Measurements from ENCODE around the gene LRRC3. TPM values are rescaled to one million over a fixed set of nuclear protein-coding genes. Genes with fewer than 3 reads are reported as not detected.

The LRRC3 gene
- total RNA-seq, 1 experiment from 2014 or later, result 5.7 TPM

GRCh38 chr21:44439211-44439600 lies 16.1 kb upstream of the LRRC3 start:
- no peaks in the 10 kb centered on the region for H3K9me3 Mint-ChIP-seq
- DNase-seq (ENCODE audit: low spot score) (no peak), ATAC-seq (no peak)
- H3K27ac Mint-ChIP-seq, result no peak overlapping the region
- no peaks in the 10 kb centered on the region for H3K27me3 Mint-ChIP-seq (ENCODE audit: low read depth)
- CTCF ChIA-PET, result interaction anchor here (0.7 to 1.1 kb wide), 2 partner anchors 23 to 101 kb away, joined by 3 read pairs; no protein-coding TSS in a partner anchor
- no peaks in the 10 kb centered on the region for H3K4me1 Mint-ChIP-seq
- POLR2A ChIA-PET, result no interaction called here
- H3K4me3 Mint-ChIP-seq, result no peak overlapping the region
- no peak for TF ChIP-seq HMGA2 (CRISPR knock-in tag; IDR thresholded peaks at IDR 0.05)
- TF ChIP-seq ZNF263 (CRISPR knock-in tag; IDR thresholded peaks at IDR 0.05; ENCODE audit: low read depth), result no peak
- no peak for TF ChIP-seq SMAD4 (CRISPR knock-in tag; IDR thresholded peaks at IDR 0.05)
- no peak for TF ChIP-seq NR1H2 (CRISPR knock-in tag; IDR thresholded peaks at IDR 0.05)
- TF ChIP-seq ZNF532 (CRISPR knock-in tag; IDR thresholded peaks at IDR 0.05; ENCODE audit: borderline replicate concordance), result no peak
- no peak for TF ChIP-seq NFYB (CRISPR knock-in tag; conservative IDR thresholded peaks at IDR 0.05; ENCODE audit: low read depth)
- no peak for TF ChIP-seq ZNF423 (CRISPR knock-in tag; IDR thresholded peaks at IDR 0.05)
- TF ChIP-seq, protein P1, sequence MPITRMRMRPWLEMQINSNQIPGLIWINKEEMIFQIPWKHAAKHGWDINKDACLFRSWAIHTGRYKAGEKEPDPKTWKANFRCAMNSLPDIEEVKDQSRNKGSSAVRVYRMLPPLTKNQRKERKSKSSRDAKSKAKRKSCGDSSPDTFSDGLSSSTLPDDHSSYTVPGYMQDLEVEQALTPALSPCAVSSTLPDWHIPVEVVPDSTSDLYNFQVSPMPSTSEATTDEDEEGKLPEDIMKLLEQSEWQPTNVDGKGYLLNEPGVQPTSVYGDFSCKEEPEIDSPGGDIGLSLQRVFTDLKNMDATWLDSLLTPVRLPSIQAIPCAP (CRISPR knock-in tag; IDR thresholded peaks at IDR 0.05), result no peak
- TF ChIP-seq HMGXB4 (CRISPR knock-in tag; IDR thresholded peaks at IDR 0.05), result no peak
- no peak for TF ChIP-seq USF2 (CRISPR knock-in tag; IDR thresholded peaks at IDR 0.05)
- TF ChIP-seq ETV6 (CRISPR knock-in tag; IDR thresholded peaks at IDR 0.05), result no peak
- no peak for TF ChIP-seq ATF3 (CRISPR knock-in tag; conservative IDR thresholded peaks at IDR 0.05)
- TF ChIP-seq, protein P2, sequence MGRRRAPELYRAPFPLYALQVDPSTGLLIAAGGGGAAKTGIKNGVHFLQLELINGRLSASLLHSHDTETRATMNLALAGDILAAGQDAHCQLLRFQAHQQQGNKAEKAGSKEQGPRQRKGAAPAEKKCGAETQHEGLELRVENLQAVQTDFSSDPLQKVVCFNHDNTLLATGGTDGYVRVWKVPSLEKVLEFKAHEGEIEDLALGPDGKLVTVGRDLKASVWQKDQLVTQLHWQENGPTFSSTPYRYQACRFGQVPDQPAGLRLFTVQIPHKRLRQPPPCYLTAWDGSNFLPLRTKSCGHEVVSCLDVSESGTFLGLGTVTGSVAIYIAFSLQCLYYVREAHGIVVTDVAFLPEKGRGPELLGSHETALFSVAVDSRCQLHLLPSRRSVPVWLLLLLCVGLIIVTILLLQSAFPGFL (CRISPR knock-in tag; IDR thresholded peaks at IDR 0.05; ENCODE audit: borderline replicate concordance), result no peak
- TF ChIP-seq ELF4 (CRISPR knock-in tag; IDR thresholded peaks at IDR 0.05; ENCODE audit: low read depth), result no peak
- H3K36me3 Mint-ChIP-seq, result no peaks in the 10 kb centered on the region

- POLR2A ChIA-PET, result no interaction called here
- no peaks in the 10 kb centered on the region for H3K36me3 Mint-ChIP-seq
- 0 out of 2 replicates have a peak, but pooled peaks cover 6% of the 10 kb centered on the region for H3K9me3 Mint-ChIP-seq
- H3K4me3 Mint-ChIP-seq, result no peak overlapping the region
- no peaks in the 10 kb centered on the region for H3K4me1 Mint-ChIP-seq
- H3K27me3 Mint-ChIP-seq (ENCODE audit: low read depth), result no peaks in the 10 kb centered on the region
- TF ChIP-seq CREB1 (CRISPR knock-in tag; IDR thresholded peaks at IDR 0.05) (no peak), JAZF1 (CRISPR knock-in tag; IDR thresholded peaks at IDR 0.05) (no peak), ZBTB43 (CRISPR knock-in tag; IDR thresholded peaks at IDR 0.05) (no peak), ZNF121 (CRISPR knock-in tag; IDR thresholded peaks at IDR 0.05) (no peak), KAT7 (CRISPR knock-in tag; IDR thresholded peaks at IDR 0.05; ENCODE audit: borderline replicate concordance) (no peak), RELA (CRISPR knock-in tag; IDR thresholded peaks at IDR 0.05; ENCODE audit: borderline replicate concordance) (no peak)
- ATAC-seq (no peak), DNase-seq (ENCODE audit: low spot score) (no peak)
- H3K27ac Mint-ChIP-seq, result no peak overlapping the region
- CTCF ChIA-PET, result interaction anchor here (0.9 kb wide), 1 partner anchor 39 kb away, joined by 4 read pairs; no protein-coding TSS in a partner anchor
These were observed 14.9 kb upstream of the LRRC3 start for GRCh38 chr21:44440241-44441040.
